MM.1S (cell line): ENCODE data around the gene RNF126.

ENCODE experiments used
- DNase-seq: peaks from one replicate; pipeline ENCODE4 v3.0.0-alpha.2; 2015
- H2AFZ ChIP-seq: fragments of 300-600 bp; sonication (generic); 2 replicates; pipeline ENCODE4 v1.6.0; 2016; ENCODE audit warnings: antibody characterized with exemption, low read length
- H3F3A ChIP-seq: fragments of 300-600 bp; sonication (generic); 2 replicates; pipeline ENCODE4 v1.6.1; 2016; ENCODE audit warnings: mild to moderate bottlenecking, antibody characterized with exemption, low read length, moderate library complexity, mixed read lengths; ENCODE audit not compliant: insufficient read depth
- H3K27ac ChIP-seq: fragments of 300-600 bp; sonication (generic); 2 replicates; pipeline ENCODE4 v1.5.1; 2016; ENCODE audit warnings: mild to moderate bottlenecking, low read length
- H3K27me3 ChIP-seq: fragments of 300-600 bp; sonication (generic); replicated peaks from 2 replicates; pipeline ENCODE4 v1.6.0; 2016; ENCODE audit warnings: low read length; ENCODE audit not compliant: insufficient read depth
- H3K36me3 ChIP-seq: fragments of 300-600 bp; sonication (generic); replicated peaks from 2 replicates; pipeline ENCODE4 v1.6.1; 2016; ENCODE audit warnings: mild to moderate bottlenecking, low read length, mixed read lengths; ENCODE audit not compliant: insufficient read depth
- H3K4me1 ChIP-seq: fragments of 300-600 bp; sonication (generic); 2 replicates; pipeline ENCODE4 v1.6.1; 2016; ENCODE audit warnings: low read length, mixed read lengths
- H3K4me2 ChIP-seq: fragments of 300-600 bp; sonication (generic); 2 replicates; pipeline ENCODE4 v1.6.0; 2016; ENCODE audit warnings: low read depth, low read length
- H3K4me3 ChIP-seq: fragments of 300-600 bp; sonication (generic); 2 replicates; pipeline ENCODE4 v1.5.1; 2016; ENCODE audit warnings: low read length, mixed read lengths
- H3K79me2 ChIP-seq: fragments of 300-600 bp; sonication (generic); 2 replicates; pipeline ENCODE4 v1.6.1; 2016; ENCODE audit warnings: mixed run types, low read length, mixed read lengths
- H3K9ac ChIP-seq: fragments of 300-600 bp; sonication (generic); 2 replicates; pipeline ENCODE4 v1.6.1; 2016; ENCODE audit warnings: low read length, mixed read lengths
- H3K9me2 ChIP-seq: fragments of 300-600 bp; sonication (generic); replicated peaks from 2 replicates; pipeline ENCODE4 v1.6.1; 2016; ENCODE audit warnings: mild to moderate bottlenecking, low read length, mixed read lengths; ENCODE audit not compliant: insufficient read depth
- H3K9me3 ChIP-seq: fragments of 300-600 bp; sonication (generic); replicated peaks from 2 replicates; pipeline ENCODE4 v1.6.1; 2016; ENCODE audit warnings: mild to moderate bottlenecking, low read length, mixed read lengths; ENCODE audit not compliant: insufficient read depth
- H4K20me1 ChIP-seq: fragments of 300-600 bp; sonication (generic); 2 replicates; pipeline ENCODE4 v1.6.1; 2016; ENCODE audit warnings: mild to moderate bottlenecking, low read length, moderate library complexity, mixed read lengths; ENCODE audit not compliant: insufficient read depth
- CTCF ChIP-seq: fragments of 300-600 bp; sonication (generic); IDR thresholded peaks from 2 replicates; pipeline ENCODE4 v1.5.1; 2016; ENCODE audit warnings: antibody characterized with exemption, low read length, mixed read lengths
- EZH2 ChIP-seq: fragments of 300-600 bp; sonication (generic); optimal IDR thresholded peaks from 2 replicates; pipeline ENCODE3; 2017; ENCODE audit warnings: low read depth, mild to moderate bottlenecking, antibody characterized with exemption, low read length, mixed read lengths
- EZH2phosphoT487 ChIP-seq: fragments of 300-600 bp; sonication (generic); IDR thresholded peaks from 2 replicates; pipeline ENCODE4 v1.6.1; 2018; ENCODE audit warnings: antibody characterized with exemption, low read length

The RNF126 gene

GRCh38 chr19:601790-602189 lies 61.2 kb downstream of the RNF126 start:
- H3K27ac ChIP-seq, result no peak overlapping the region
- no peaks in the 10 kb centered on the region for H3K79me2 ChIP-seq
- no peaks in the 10 kb centered on the region for H3K4me1 ChIP-seq
- H3K4me2 ChIP-seq, result no peak overlapping the region
- no peaks in the 10 kb centered on the region for H3K36me3 ChIP-seq
- no peak for DNase-seq
- H2AFZ ChIP-seq, result no peak overlapping the region
- H3F3A ChIP-seq, result no peaks in the 10 kb centered on the region
- no peaks in the 10 kb centered on the region for H3K9me3 ChIP-seq
- H3K4me3 ChIP-seq, result no peak overlapping the region
- H3K9ac ChIP-seq, result no peak overlapping the region
- H3K9me2 ChIP-seq, result no peaks in the 10 kb centered on the region
- no peak for TF ChIP-seq EZH2phosphoT487
- no peak for TF ChIP-seq EZH2
- H3K27me3 ChIP-seq, result peaks cover 37% of the 10 kb centered on the region
- no peaks in the 10 kb centered on the region for H4K20me1 ChIP-seq

DNA sequence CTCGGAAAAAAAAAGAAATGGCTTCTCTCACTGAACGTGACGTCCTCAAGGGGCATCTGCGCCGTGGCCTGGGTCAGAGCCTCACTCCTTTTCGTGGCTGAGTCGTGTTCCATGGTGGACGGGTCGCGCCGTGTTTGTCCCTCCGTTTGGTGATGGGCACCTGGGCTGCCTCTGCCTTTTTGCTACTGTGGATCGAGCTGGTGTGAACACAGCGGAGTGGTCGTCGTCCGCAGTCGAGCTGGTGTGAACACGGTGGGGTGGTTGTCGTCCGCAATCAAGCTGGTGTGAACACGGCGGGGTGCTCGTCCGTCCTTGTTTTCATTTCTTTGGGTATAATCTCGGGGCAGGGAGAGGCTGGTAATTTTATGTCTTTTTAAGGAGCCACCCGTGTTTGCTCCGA lies 61.7 kb downstream of the RNF126 start:
- no peak overlapping the region for H3K27ac ChIP-seq
- H3K4me1 ChIP-seq, result no peaks in the 10 kb centered on the region
- no peaks in the 10 kb centered on the region for H3K36me3 ChIP-seq
- H3F3A ChIP-seq, result no peaks in the 10 kb centered on the region
- H3K4me3 ChIP-seq, result no peak overlapping the region
- no peaks in the 10 kb centered on the region for H4K20me1 ChIP-seq
- no peak overlapping the region for H3K4me2 ChIP-seq
- no peaks in the 10 kb centered on the region for H3K9me3 ChIP-seq
- TF ChIP-seq EZH2, result no peak
- TF ChIP-seq EZH2phosphoT487, result no peak
- TF ChIP-seq CTCF, result no peak
- H3K9ac ChIP-seq, result no peak overlapping the region
- H3K27me3 ChIP-seq, result peaks cover 42% of the 10 kb centered on the region
- no peaks in the 10 kb centered on the region for H3K79me2 ChIP-seq
- no peak for DNase-seq
- no peaks in the 10 kb centered on the region for H3K9me2 ChIP-seq
- no peak overlapping the region for H2AFZ ChIP-seq
